ENCODE measurements around the gene C2orf74.

DNA sequence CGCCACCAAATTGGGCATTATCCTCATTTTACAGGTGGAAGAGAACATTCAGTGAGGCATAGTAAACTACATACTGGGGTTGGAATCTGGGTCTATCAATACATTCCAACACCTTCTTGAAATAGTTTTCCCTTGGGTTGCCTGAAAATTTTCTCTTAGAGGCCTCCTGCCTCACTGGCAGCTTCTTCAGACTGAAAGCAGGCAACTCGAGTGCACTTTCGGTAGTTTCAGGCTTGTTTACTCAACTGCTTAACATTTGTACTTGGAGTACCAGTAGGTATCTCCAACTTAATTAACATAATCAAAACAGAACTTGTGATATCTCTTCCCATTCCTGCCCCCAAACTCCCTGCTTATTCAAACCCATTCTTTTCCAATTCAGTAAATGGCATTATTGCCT lies 36.2 kb upstream of the C2orf74 start:
- no peak for TF ChIP-seq EZH2 (IDR thresholded peaks at IDR 0.05; ENCODE audit: borderline replicate concordance, low read depth, low read length, poor library complexity, severe bottlenecking)
- TF ChIP-seq, protein P1, sequence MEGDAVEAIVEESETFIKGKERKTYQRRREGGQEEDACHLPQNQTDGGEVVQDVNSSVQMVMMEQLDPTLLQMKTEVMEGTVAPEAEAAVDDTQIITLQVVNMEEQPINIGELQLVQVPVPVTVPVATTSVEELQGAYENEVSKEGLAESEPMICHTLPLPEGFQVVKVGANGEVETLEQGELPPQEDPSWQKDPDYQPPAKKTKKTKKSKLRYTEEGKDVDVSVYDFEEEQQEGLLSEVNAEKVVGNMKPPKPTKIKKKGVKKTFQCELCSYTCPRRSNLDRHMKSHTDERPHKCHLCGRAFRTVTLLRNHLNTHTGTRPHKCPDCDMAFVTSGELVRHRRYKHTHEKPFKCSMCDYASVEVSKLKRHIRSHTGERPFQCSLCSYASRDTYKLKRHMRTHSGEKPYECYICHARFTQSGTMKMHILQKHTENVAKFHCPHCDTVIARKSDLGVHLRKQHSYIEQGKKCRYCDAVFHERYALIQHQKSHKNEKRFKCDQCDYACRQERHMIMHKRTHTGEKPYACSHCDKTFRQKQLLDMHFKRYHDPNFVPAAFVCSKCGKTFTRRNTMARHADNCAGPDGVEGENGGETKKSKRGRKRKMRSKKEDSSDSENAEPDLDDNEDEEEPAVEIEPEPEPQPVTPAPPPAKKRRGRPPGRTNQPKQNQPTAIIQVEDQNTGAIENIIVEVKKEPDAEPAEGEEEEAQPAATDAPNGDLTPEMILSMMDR (conservative IDR thresholded peaks at IDR 0.05; ENCODE audit: low read depth, low read length) = no peak
